ENCODE data around the gene PTPN4.

PTPN4 gene

DNA sequence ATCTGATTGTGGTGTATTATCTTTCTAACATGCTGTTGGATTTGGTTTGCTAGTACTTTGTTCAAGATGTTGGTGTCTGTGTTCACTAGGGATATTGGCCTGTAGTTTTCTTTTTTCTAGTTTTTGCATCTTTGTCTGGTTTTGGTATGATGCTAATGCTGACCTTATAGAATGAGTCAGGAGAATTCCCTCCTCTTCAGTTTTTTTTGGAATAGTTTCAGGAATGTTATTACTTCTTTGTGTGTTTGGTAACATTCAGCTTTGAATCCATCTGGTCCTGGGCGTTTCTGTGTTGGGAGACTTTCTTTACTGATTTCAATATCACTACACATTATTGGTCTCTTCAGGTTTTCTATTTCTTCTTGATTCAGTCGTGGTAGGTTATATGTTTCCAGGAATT is 129.0 kb downstream of the PTPN4 start:
- peaks cover 3% of the 10 kb centered on the region for H3K36me3 ChIP-seq (replicated peaks; ENCODE audit: low read depth, low read length)
- TF ChIP-seq, protein P1, sequence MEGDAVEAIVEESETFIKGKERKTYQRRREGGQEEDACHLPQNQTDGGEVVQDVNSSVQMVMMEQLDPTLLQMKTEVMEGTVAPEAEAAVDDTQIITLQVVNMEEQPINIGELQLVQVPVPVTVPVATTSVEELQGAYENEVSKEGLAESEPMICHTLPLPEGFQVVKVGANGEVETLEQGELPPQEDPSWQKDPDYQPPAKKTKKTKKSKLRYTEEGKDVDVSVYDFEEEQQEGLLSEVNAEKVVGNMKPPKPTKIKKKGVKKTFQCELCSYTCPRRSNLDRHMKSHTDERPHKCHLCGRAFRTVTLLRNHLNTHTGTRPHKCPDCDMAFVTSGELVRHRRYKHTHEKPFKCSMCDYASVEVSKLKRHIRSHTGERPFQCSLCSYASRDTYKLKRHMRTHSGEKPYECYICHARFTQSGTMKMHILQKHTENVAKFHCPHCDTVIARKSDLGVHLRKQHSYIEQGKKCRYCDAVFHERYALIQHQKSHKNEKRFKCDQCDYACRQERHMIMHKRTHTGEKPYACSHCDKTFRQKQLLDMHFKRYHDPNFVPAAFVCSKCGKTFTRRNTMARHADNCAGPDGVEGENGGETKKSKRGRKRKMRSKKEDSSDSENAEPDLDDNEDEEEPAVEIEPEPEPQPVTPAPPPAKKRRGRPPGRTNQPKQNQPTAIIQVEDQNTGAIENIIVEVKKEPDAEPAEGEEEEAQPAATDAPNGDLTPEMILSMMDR (IDR thresholded peaks at IDR 0.05; ENCODE audit: low read depth, low read length), result no peak
- TF ChIP-seq EZH2phosphoT487 (IDR thresholded peaks at IDR 0.05; ENCODE audit: low read depth), result no peak
- H4K20me1 ChIP-seq (ENCODE audit: insufficient read depth, low read length), result no peaks in the 10 kb centered on the region
- no peak overlapping the region for H3K4me3 ChIP-seq (ENCODE audit: low read length)
- H3K4me1 ChIP-seq (ENCODE audit: low read length), result peaks cover 9% of the 10 kb centered on the region
- no peak overlapping the region for H3K4me2 ChIP-seq (ENCODE audit: low read length)
- H2AFZ ChIP-seq (ENCODE audit: low read depth, low read length), result no peak overlapping the region
- no peak overlapping the region for H3K27ac ChIP-seq (ENCODE audit: low read length)
- no peaks in the 10 kb centered on the region for H3K9me3 ChIP-seq (ENCODE audit: insufficient read depth, low read length)
- no peaks in the 10 kb centered on the region for H3K79me2 ChIP-seq (ENCODE audit: low read length)
- no peak overlapping the region for H3K9ac ChIP-seq (ENCODE audit: low read length)
- no peaks in the 10 kb centered on the region for H3K27me3 ChIP-seq (ENCODE audit: low read depth, low read length)

DNA sequence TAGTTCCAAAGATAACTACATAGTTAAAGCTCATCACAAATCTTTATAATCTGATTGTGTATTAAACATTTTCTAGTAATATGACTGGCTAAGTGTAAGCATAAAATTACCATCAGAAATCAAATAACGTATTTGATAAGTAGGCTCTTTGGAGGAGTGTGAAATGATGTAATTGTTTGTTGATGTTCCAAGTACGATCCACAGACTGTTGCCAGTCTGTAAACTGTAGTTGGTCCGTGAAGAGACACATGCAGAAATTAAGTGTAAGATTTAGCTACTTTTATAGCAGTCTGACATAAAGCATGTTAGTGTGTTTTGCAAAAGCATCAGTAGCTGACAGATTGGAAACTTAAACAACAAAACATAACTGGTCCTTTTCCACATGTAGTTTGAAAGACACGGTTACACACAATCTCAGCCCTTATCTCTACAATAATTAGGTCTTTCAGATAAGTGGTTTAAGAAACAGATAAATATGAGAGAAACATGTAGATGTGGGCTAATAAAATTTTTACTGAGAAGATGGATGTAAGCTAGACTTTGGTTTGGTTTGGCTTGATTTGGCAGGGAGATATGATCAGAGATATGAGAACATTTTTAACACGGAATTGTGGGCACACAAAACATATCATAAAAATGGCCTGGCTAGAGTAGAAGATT is 138.1 kb downstream of the PTPN4 start:
- peaks cover 16% of the 10 kb centered on the region for H3K36me3 ChIP-seq (replicated peaks; ENCODE audit: low read depth, low read length)
- H3K9ac ChIP-seq (ENCODE audit: low read length), result no peak overlapping the region
- H3K4me2 ChIP-seq (ENCODE audit: low read length), result no peak overlapping the region
- no peak overlapping the region for H2AFZ ChIP-seq (ENCODE audit: low read depth, low read length)
- no peak for TF ChIP-seq EZH2phosphoT487 (IDR thresholded peaks at IDR 0.05; ENCODE audit: low read depth)
- TF ChIP-seq, protein P1 (IDR thresholded peaks at IDR 0.05; ENCODE audit: low read depth, low read length), result no peak
- no peak overlapping the region for H3K4me3 ChIP-seq (ENCODE audit: low read length)
- H3K27me3 ChIP-seq (ENCODE audit: low read depth, low read length), result no peaks in the 10 kb centered on the region
- H4K20me1 ChIP-seq (ENCODE audit: insufficient read depth, low read length), result no peaks in the 10 kb centered on the region
- no peaks in the 10 kb centered on the region for H3K9me3 ChIP-seq (ENCODE audit: insufficient read depth, low read length)
- no peaks in the 10 kb centered on the region for H3K4me1 ChIP-seq (ENCODE audit: low read length)
- H3K79me2 ChIP-seq (ENCODE audit: low read length), result no peaks in the 10 kb centered on the region
- no peak overlapping the region for H3K27ac ChIP-seq (ENCODE audit: low read length)

DNA sequence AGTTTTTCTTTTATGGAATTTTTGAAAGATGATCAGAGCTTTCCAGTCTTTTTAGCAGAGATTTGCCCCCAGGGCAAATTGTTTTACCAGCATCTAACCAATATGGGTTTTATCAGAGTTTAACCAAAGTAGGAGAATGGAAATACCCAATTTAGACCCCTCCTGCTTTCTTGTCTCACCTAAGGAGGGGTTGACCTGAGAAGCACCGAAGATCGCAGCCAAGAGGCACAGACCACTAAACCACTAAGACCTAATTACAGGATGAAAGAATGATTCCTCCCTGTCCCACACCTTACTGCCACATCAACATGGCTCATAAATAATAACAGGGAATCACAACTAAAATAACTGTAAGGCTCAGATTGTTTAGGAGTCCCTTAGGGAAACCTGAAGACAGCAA is 141.3 kb downstream of the PTPN4 start:
- Histone ChIP-seq H3K4me2 (ENCODE audit: low read length) (no peak overlapping the region), H3K9ac (ENCODE audit: low read length) (no peak overlapping the region), H3K4me1 (ENCODE audit: low read length) (no peaks in the 10 kb centered on the region), H3K36me3 (replicated peaks; ENCODE audit: low read depth, low read length) (peaks cover 37% of the 10 kb centered on the region), H3K27me3 (ENCODE audit: low read depth, low read length) (no peaks in the 10 kb centered on the region), H3K27ac (ENCODE audit: low read length) (no peak overlapping the region), H3K79me2 (ENCODE audit: low read length) (no peaks in the 10 kb centered on the region), H2AFZ (ENCODE audit: low read depth, low read length) (no peak overlapping the region), H3K4me3 (ENCODE audit: low read length) (no peak overlapping the region), H3K9me3 (ENCODE audit: insufficient read depth, low read length) (peaks cover 7% of the 10 kb centered on the region; the same call in 1 of the 2 replicates), H4K20me1 (ENCODE audit: insufficient read depth, low read length) (no peaks in the 10 kb centered on the region)
- TF ChIP-seq, protein P1 (IDR thresholded peaks at IDR 0.05; ENCODE audit: low read depth, low read length), result no peak

DNA sequence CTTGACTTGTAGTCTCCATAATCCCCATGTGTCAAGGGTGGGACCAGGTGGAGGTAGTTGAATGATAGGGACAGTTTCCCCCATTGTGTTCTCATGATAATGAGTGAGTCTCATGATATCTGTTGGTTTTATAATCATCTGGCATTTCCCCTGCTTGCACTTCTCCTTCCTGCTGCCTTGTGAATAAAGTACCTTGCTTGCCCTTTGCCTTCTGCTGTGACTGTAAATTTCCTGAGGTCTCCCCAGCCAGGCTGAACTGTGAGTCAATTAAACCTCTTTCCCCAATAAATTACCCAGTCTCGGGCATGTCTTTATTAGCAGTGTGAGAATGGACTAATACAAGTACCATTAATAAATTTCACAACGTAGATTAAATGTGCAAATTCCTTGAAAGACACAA is 150.8 kb downstream of the PTPN4 start:
- Histone ChIP-seq H3K4me1 (ENCODE audit: low read length) (peaks cover 28% of the 10 kb centered on the region), H3K9ac (ENCODE audit: low read length) (peak overlapping the region; percentile 25; the same call in 1 of the 2 replicates), H2AFZ (ENCODE audit: low read depth, low read length) (no peak overlapping the region), H4K20me1 (ENCODE audit: insufficient read depth, low read length) (no peaks in the 10 kb centered on the region), H3K27me3 (ENCODE audit: low read depth, low read length) (no peaks in the 10 kb centered on the region), H3K79me2 (ENCODE audit: low read length) (no peaks in the 10 kb centered on the region), H3K27ac (ENCODE audit: low read length) (peak overlapping the region; percentile 56), H3K4me2 (ENCODE audit: low read length) (peak overlapping the region; percentile 44), H3K36me3 (replicated peaks; ENCODE audit: low read depth, low read length) (peaks cover 13% of the 10 kb centered on the region), H3K4me3 (ENCODE audit: low read length) (0 out of 2 replicates have a peak overlapping the region, but pooled peaks have one; percentile 14), H3K9me3 (ENCODE audit: insufficient read depth, low read length) (no peaks in the 10 kb centered on the region)
- TF ChIP-seq, protein P1 (IDR thresholded peaks at IDR 0.05; ENCODE audit: low read depth, low read length), result no peak
- no peak for TF ChIP-seq EZH2phosphoT487 (IDR thresholded peaks at IDR 0.05; ENCODE audit: low read depth)

Data from OCI-LY3 (cell line).